Endothelial cell of umbilical vein (primary cell): Measurements from ENCODE around the gene PCDH19.

Experiments used
- CTCF ChIP-seq, 2 donors: IDR thresholded peaks; 1 replicate in 1 of 2; 2 replicates in 1 of 2; pipeline ENCODE4 v1.5.1; 2011; ENCODE audit warnings: low read length in 2 of 2, mild to moderate bottlenecking in 2 of 2, moderate library complexity in 2 of 2, control low read depth in 1 of 2, inconsistent platforms in 1 of 2, low read depth in 1 of 2; ENCODE audit not compliant: insufficient read depth in 1 of 2; ENCODE audit errors: extremely low read depth in 1 of 2
- EZH2 ChIP-seq: IDR thresholded peaks from 2 replicates; pipeline ENCODE4 v1.6.1; 2012; ENCODE audit warnings: borderline replicate concordance, low read depth, mild to moderate bottlenecking, moderate library complexity, low read length, inconsistent platforms; ENCODE audit not compliant: severe bottlenecking
- FOS ChIP-seq: IDR thresholded peaks from 2 replicates; pipeline ENCODE4 v1.6.1; 2011; ENCODE audit warnings: mild to moderate bottlenecking, low read length, moderate library complexity, borderline replicate concordance; ENCODE audit not compliant: insufficient read depth
- GATA2 ChIP-seq: IDR thresholded peaks from 2 replicates; pipeline ENCODE4 v1.7.0; 2011; ENCODE audit warnings: low read depth, mild to moderate bottlenecking, moderate library complexity, mixed read lengths, low read length; ENCODE audit not compliant: insufficient read length, insufficient read depth
- JUN ChIP-seq: IDR thresholded peaks from 2 replicates; pipeline ENCODE4 v1.6.1; 2011; ENCODE audit warnings: borderline replicate concordance, low read depth; ENCODE audit not compliant: insufficient read length, insufficient read depth
- MYC ChIP-seq: IDR thresholded peaks from one replicate; pipeline ENCODE4 v1.6.1; 2011; ENCODE audit warnings: mild to moderate bottlenecking, low read depth, low read length
- POLR2A ChIP-seq: IDR thresholded peaks from 2 replicates; pipeline ENCODE4 v1.6.1; 2012; ENCODE audit warnings: low read depth, mild to moderate bottlenecking, control low read depth, low read length
- POLR2AphosphoS5 ChIP-seq: IDR thresholded peaks from 2 replicates; pipeline ENCODE4 v1.6.1; 2012; ENCODE audit warnings: low read depth, mild to moderate bottlenecking, control low read depth, low read length, moderate library complexity; ENCODE audit not compliant: insufficient read depth
- TF ChIP-seq, protein P1 (sequence below): IDR thresholded peaks from 2 replicates; pipeline ENCODE4 v1.6.1; 2011; ENCODE audit not compliant: insufficient read depth, insufficient read length

DNA sequence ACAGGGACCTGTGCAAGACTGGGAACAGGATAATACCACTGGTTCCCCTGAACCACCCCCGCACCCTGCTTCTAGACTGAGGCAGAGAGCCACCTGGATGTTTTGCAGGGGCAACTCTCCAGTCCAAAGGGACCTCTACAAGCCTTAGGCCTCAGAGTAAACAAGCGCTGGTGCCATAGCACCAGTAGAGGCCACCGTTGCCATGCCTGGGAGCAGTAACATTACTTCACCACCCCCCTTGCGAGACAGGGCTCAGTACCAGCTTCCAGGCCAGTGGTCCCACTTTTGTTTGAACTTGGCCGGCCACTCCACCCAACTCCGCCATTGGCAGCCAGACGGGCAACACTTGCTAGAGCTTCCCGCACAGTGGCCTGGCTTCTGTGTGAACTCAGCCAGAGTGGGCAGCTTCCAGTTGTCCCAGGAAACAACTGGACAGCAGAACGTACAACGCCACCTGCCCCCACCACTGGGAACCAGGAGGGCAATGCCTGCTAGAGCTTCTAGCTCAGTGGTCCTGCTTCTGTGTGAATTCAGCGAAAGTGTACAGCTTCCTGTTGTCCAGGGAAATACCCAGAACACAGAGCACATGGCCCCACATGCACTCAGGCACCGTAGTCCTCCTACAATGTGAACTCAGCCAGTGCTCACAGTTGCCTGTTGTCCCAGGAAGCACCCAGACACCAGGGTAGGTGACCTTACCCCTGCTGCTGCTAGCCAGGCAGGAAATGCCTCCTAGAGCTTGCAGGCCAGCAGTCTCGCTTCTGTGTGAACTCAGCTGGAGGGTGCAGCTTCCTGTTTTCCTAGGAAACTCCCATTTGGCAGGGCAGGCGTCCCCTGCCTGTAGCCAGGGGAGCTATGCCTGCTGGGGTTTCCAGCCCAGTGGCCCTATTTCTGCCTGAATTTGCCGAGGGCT, 39.9 kb upstream of the PCDH19 start:
- TF ChIP-seq CTCF (IDR thresholded peaks at IDR 0.05; ENCODE audit: extremely low read depth in 1 of 2, insufficient read depth in 1 of 2, low read depth in 1 of 2, low read length in 2 of 2) (no peak), EZH2 (no peak), POLR2A (no peak), MYC (no peak), POLR2AphosphoS5 (peak; percentile 45), JUN (no peak), FOS (no peak), GATA2 (no peak)
- TF ChIP-seq, protein P1, sequence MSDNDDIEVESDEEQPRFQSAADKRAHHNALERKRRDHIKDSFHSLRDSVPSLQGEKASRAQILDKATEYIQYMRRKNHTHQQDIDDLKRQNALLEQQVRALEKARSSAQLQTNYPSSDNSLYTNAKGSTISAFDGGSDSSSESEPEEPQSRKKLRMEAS = no peak
